ENCODE results near the gene RAB37.

- no peak for TF ChIP-seq ZFX (IDR thresholded peaks at IDR 0.05; ENCODE audit: borderline replicate concordance)
- no peak for TF ChIP-seq CTCF (IDR thresholded peaks at IDR 0.05)
Measured at GRCh38 chr17:74723891-74724290, 13.2 kb upstream of the RAB37 start.

Data from 22Rv1 (cell line).